Measurements from ENCODE around the gene BTG1.

- TF ChIP-seq, protein P1, sequence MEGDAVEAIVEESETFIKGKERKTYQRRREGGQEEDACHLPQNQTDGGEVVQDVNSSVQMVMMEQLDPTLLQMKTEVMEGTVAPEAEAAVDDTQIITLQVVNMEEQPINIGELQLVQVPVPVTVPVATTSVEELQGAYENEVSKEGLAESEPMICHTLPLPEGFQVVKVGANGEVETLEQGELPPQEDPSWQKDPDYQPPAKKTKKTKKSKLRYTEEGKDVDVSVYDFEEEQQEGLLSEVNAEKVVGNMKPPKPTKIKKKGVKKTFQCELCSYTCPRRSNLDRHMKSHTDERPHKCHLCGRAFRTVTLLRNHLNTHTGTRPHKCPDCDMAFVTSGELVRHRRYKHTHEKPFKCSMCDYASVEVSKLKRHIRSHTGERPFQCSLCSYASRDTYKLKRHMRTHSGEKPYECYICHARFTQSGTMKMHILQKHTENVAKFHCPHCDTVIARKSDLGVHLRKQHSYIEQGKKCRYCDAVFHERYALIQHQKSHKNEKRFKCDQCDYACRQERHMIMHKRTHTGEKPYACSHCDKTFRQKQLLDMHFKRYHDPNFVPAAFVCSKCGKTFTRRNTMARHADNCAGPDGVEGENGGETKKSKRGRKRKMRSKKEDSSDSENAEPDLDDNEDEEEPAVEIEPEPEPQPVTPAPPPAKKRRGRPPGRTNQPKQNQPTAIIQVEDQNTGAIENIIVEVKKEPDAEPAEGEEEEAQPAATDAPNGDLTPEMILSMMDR (conservative IDR thresholded peaks at IDR 0.05) = no peak
- TF ChIP-seq EZH2 (IDR thresholded peaks at IDR 0.05; ENCODE audit: low read depth) = no peak
Observed at GRCh38 chr12:92096346-92097136, 49.1 kb downstream of the BTG1 start.

Data from PC-9 (cell line).